ENCODE data around the gene CNTN4.

The CNTN4 gene

GRCh38 chr3:2655229-2655701, 556.6 kb downstream of the CNTN4 start:
- no peak overlapping the region for H3K4me3 ChIP-seq (ENCODE audit: low read depth, low read length)
- peak; percentile 68 for DNase-seq (ENCODE audit: low read depth)
- no peak for TF ChIP-seq CTCF (IDR thresholded peaks at IDR 0.05; ENCODE audit: insufficient read depth, low read depth, low read length, missing control alignments)

- no peak overlapping the region for H3K4me3 ChIP-seq (ENCODE audit: low read depth, low read length)
- peak; percentile 7 for DNase-seq (ENCODE audit: low read depth)
- no peak for TF ChIP-seq CTCF (IDR thresholded peaks at IDR 0.05; ENCODE audit: insufficient read depth, low read depth, low read length, missing control alignments)
Observed at GRCh38 chr3:2656806-2657777, 558.4 kb downstream of the CNTN4 start.

- no peak overlapping the region for H3K4me3 ChIP-seq (ENCODE audit: low read depth, low read length)
- TF ChIP-seq CTCF (IDR thresholded peaks at IDR 0.05; ENCODE audit: insufficient read depth, low read depth, low read length, missing control alignments) = no peak
- no peak for DNase-seq (ENCODE audit: low read depth)
Observed at GRCh38 chr3:2657971-2658370, 559.3 kb downstream of the CNTN4 start.

GRCh38 chr3:2659896-2660295, 561.2 kb downstream of the CNTN4 start:
- no peak for TF ChIP-seq CTCF (IDR thresholded peaks at IDR 0.05; ENCODE audit: insufficient read depth, low read depth, low read length, missing control alignments)
- DNase-seq (ENCODE audit: low read depth) = no peak
- no peak overlapping the region for H3K4me3 ChIP-seq (ENCODE audit: low read depth, low read length)

- DNase-seq (ENCODE audit: low read depth) = no peak
- no peak overlapping the region for H3K4me3 ChIP-seq (ENCODE audit: low read depth, low read length)
- TF ChIP-seq CTCF (IDR thresholded peaks at IDR 0.05; ENCODE audit: insufficient read depth, low read depth, low read length, missing control alignments) = no peak
Observed at GRCh38 chr3:2661078-2661477, 562.4 kb downstream of the CNTN4 start.

GRCh38 chr3:2677501-2677900, 578.8 kb downstream of the CNTN4 start:
- H3K4me3 ChIP-seq (ENCODE audit: low read depth, low read length) = no peak overlapping the region
- no peak for TF ChIP-seq CTCF (IDR thresholded peaks at IDR 0.05; ENCODE audit: insufficient read depth, low read depth, low read length, missing control alignments)
- DNase-seq (ENCODE audit: low read depth) = no peak
